ENCODE data around the gene FGD6. TPM values are rescaled to one million over a fixed set of nuclear protein-coding genes. Genes with fewer than 3 reads are reported as not detected.

Gene FGD6
- total RNA-seq, 1 experiment from 2014 or later = 18.2 TPM

DNA sequence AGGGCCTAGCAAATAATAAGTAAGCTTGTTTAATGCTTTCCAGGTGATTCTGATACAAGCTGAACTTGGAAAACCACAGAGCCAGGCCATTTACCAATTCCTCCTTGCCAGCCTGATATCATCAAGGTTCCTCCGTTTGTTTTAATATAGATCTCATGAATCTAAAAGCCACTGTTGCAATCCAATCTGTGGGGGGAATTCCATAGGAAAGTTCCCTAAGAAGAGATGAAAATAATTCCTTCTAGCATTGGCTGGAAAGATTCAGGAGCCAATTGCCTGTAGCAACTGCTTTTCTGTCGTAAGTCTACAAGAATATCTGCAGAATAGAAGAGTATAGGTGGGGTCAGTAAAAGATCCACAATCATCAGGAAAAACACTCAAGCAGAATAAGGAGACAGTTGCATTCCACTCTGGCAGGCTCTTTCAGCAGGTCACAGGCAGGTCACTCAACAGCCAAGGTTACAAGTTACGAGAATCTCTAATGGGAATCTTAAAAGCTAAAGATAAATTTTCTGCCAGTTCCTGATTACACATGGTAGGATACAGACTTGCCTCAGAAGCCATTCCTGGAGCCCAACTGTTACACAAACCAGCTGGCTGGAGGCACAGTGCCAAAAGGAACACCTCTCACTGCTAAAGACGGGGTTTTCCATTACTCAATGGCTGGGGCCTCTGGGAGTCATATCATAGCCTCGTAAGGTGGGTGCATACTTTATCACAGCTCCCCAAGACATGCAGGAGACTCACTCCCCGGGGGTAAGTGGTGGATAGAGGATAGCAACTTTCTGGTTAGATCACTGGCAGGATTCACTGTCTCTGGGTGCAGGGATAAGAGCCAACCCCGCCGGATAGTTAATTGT is 43.6 kb downstream of the FGD6 start:
- POLR2A ChIA-PET = no interaction called here
- BruUV-seq (replicated peaks) = no TSS peak

More for the DNA sequence above, 43.6 kb downstream of the FGD6 start:
- no peaks in the 10 kb centered on the region for H3K9me2 ChIP-seq (ENCODE audit: insufficient read depth)
- no peak overlapping the region for H3K4me2 ChIP-seq (ENCODE audit: low read length)
- DNase-seq (ENCODE audit: low read depth, low spot score) (no peak), ATAC-seq (no peak)
- no peak overlapping the region for H3K9ac ChIP-seq (ENCODE audit: low read length)
- no peaks in the 10 kb centered on the region for H3K27me3 ChIP-seq (ENCODE audit: insufficient read depth, low read length)
- RAD21 ChIA-PET (ENCODE audit: low non-redundant PET in 1 of 2, low total read pairs in 2 of 2, uncharacterized antibody in 2 of 2, unreplicated experiment in 2 of 2) = no interaction called here
- TF ChIP-seq EZH2 (IDR thresholded peaks at IDR 0.05) (no peak), ZNF274 (IDR thresholded peaks at IDR 0.05; ENCODE audit: low read depth, low read length) (no peak), YY1 (IDR thresholded peaks at IDR 0.05; ENCODE audit: extremely low read depth, insufficient replicate concordance, low read depth, low read length) (no peak), ELF1 (IDR thresholded peaks at IDR 0.05; ENCODE audit: borderline replicate concordance, low read depth) (no peak), EGR1 (IDR thresholded peaks at IDR 0.05; ENCODE audit: low read depth) (no peak), EZH2phosphoT487 (IDR thresholded peaks at IDR 0.05; ENCODE audit: borderline replicate concordance) (no peak), RAD21 (IDR thresholded peaks at IDR 0.05; ENCODE audit: low read depth) (no peak), CEBPB (IDR thresholded peaks at IDR 0.05; ENCODE audit: low read depth) (no peak), SRF (IDR thresholded peaks at IDR 0.05; ENCODE audit: low read depth) (no peak), ZFX (IDR thresholded peaks at IDR 0.05) (no peak)
- TF ChIP-seq, protein P1, sequence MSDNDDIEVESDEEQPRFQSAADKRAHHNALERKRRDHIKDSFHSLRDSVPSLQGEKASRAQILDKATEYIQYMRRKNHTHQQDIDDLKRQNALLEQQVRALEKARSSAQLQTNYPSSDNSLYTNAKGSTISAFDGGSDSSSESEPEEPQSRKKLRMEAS (IDR thresholded peaks at IDR 0.05) = no peak
- TF ChIP-seq, protein P2, sequence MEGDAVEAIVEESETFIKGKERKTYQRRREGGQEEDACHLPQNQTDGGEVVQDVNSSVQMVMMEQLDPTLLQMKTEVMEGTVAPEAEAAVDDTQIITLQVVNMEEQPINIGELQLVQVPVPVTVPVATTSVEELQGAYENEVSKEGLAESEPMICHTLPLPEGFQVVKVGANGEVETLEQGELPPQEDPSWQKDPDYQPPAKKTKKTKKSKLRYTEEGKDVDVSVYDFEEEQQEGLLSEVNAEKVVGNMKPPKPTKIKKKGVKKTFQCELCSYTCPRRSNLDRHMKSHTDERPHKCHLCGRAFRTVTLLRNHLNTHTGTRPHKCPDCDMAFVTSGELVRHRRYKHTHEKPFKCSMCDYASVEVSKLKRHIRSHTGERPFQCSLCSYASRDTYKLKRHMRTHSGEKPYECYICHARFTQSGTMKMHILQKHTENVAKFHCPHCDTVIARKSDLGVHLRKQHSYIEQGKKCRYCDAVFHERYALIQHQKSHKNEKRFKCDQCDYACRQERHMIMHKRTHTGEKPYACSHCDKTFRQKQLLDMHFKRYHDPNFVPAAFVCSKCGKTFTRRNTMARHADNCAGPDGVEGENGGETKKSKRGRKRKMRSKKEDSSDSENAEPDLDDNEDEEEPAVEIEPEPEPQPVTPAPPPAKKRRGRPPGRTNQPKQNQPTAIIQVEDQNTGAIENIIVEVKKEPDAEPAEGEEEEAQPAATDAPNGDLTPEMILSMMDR (IDR thresholded peaks at IDR 0.05 in 2 of 3, conservative IDR thresholded peaks at IDR 0.05 in 1 of 3; ENCODE audit: borderline replicate concordance in 1 of 3, insufficient read depth in 1 of 3, low read depth in 2 of 3, low read length in 2 of 3) = no peak
- intact Hi-C loops (cut with micrococcal nuclease) = no loop called here
- H2AFZ ChIP-seq (ENCODE audit: low read depth, low read length, poor library complexity, severe bottlenecking) = no peak overlapping the region
- no peak overlapping the region for H3K27ac ChIP-seq (ENCODE audit: low read depth, low read length)
- CTCF ChIA-PET = no interaction called here
- no peaks in the 10 kb centered on the region for H4K20me1 ChIP-seq (ENCODE audit: insufficient read depth)
- H3K79me2 ChIP-seq (ENCODE audit: insufficient read depth, low read length) = peaks cover 3% of the 10 kb centered on the region; the same call in 1 of the 2 replicates
- no peaks in the 10 kb centered on the region for H3K36me3 ChIP-seq (ENCODE audit: control insufficient read depth in 1 of 2, insufficient read depth in 2 of 2, low read length in 2 of 2)
- peaks cover 15 to 49% of the 10 kb centered on the region in 2 experiments; a peak in 3 of 4 replicates for H3K4me1 ChIP-seq (ENCODE audit: control insufficient read depth in 1 of 2, insufficient read depth in 2 of 2, low read length in 2 of 2)
- H3K9me3 ChIP-seq (ENCODE audit: control insufficient read depth in 1 of 2, insufficient read depth in 1 of 2, low read depth in 1 of 2, low read length in 2 of 2) = no peaks in the 10 kb centered on the region
- no peak overlapping the region for H3K4me3 ChIP-seq (replicated peaks in 1 of 2; ENCODE audit: low read depth in 1 of 2, low read length in 2 of 2)
